SH-SY5Y (cell line): ENCODE data around the gene PDPN.

Experiments
- GATA2 ChIP-seq: IDR thresholded peaks from 2 replicates; pipeline ENCODE4 v1.6.1; 2011; ENCODE audit warnings: mild to moderate bottlenecking, low read depth, low read length
- GATA3 ChIP-seq: IDR thresholded peaks from 2 replicates; pipeline ENCODE4 v1.6.1; 2011; ENCODE audit warnings: low read depth, mild to moderate bottlenecking, low read length, moderate library complexity

GRCh38 chr1:13605159-13605558 lies 21.5 kb downstream of the PDPN start:
- TF ChIP-seq GATA2 = no peak
- no peak for TF ChIP-seq GATA3
